GM12864 (cell line): ENCODE data around the gene RAB40C.

Experiments used
- DNase-seq: peaks from one replicate; pipeline ENCODE4 v3.0.0-alpha.2; 2011; ENCODE audit warnings: low read depth
- H3K4me3 ChIP-seq: 2 replicates; pipeline ENCODE4 v1.5.1; 2011; ENCODE audit warnings: mild to moderate bottlenecking, low read depth, low read length, control low read depth
- CTCF ChIP-seq: IDR thresholded peaks from 2 replicates; pipeline ENCODE4 v1.5.1; 2011; ENCODE audit warnings: low read depth, mild to moderate bottlenecking, moderate library complexity, low read length, control low read depth, inconsistent platforms; ENCODE audit errors: missing control alignments

RAB40C gene

GRCh38 chr16:549544-550263 lies 40.2 kb upstream of the RAB40C start:
- no peak for DNase-seq
- H3K4me3 ChIP-seq, result no peak overlapping the region
- TF ChIP-seq CTCF, result peak; percentile 11

GRCh38 chr16:551210-551609 lies 38.7 kb upstream of the RAB40C start:
- H3K4me3 ChIP-seq, result no peak overlapping the region
- no peak for TF ChIP-seq CTCF
- DNase-seq, result no peak

GRCh38 chr16:552171-552570 lies 37.7 kb upstream of the RAB40C start:
- DNase-seq, result no peak
- H3K4me3 ChIP-seq, result no peak overlapping the region
- no peak for TF ChIP-seq CTCF

GRCh38 chr16:553601-554296 lies 36.1 kb upstream of the RAB40C start:
- DNase-seq, result no peak
- no peak for TF ChIP-seq CTCF
- no peak overlapping the region for H3K4me3 ChIP-seq

- no peak for TF ChIP-seq CTCF
- H3K4me3 ChIP-seq, result no peak overlapping the region
- no peak for DNase-seq
Observed at GRCh38 chr16:554297-554621, 35.6 kb upstream of the RAB40C start.

- DNase-seq, result no peak
- no peak overlapping the region for H3K4me3 ChIP-seq
- TF ChIP-seq CTCF, result no peak
Observed at GRCh38 chr16:554640-555365, 35.1 kb upstream of the RAB40C start.
